ENCODE data around the gene KLHDC8B.
"Not testable (repeated sequence)": the region's sequence is repeated elsewhere in the genome, so short reads cannot be mapped to it uniquely, and the experiment has no call there.

The KLHDC8B gene

DNA sequence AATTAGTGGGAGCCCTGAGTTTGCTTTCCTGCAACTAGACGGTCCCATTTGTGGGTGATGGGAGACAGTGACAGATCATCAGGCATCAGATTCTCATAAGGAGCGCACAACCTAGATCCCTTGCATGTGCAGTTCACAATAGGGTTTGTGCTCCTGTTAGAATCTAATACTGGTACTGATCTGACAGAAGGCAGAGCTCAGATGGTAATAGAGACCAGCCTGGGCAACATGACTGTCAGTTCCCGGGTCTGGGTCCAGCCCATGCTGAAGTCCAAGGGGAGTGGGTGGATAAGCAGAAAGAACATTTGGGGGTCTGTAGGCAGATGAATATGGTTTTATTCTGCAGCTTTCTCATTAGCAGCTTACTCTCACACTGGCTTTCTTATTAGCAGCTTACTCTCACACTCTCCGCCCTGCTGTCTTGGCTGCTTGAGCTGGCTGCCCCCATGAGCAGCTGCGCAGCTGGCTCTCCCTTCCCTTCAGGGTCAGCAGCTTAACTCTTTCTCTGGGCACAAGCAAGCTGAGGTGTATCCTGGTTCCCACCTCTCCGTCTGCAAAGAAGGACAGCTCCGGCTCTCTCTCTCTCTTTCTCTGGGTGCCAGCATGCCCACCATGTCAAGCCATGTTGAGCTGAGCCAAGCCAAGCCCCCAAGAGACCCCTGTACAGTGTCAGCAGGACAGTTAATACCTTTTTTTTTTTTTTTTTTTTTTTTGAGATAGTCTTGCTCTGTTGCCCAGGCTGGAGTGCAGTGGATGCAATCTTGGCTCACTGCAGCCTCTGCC is 46.5 kb downstream of the KLHDC8B start:
- TF ChIP-seq, protein P1, sequence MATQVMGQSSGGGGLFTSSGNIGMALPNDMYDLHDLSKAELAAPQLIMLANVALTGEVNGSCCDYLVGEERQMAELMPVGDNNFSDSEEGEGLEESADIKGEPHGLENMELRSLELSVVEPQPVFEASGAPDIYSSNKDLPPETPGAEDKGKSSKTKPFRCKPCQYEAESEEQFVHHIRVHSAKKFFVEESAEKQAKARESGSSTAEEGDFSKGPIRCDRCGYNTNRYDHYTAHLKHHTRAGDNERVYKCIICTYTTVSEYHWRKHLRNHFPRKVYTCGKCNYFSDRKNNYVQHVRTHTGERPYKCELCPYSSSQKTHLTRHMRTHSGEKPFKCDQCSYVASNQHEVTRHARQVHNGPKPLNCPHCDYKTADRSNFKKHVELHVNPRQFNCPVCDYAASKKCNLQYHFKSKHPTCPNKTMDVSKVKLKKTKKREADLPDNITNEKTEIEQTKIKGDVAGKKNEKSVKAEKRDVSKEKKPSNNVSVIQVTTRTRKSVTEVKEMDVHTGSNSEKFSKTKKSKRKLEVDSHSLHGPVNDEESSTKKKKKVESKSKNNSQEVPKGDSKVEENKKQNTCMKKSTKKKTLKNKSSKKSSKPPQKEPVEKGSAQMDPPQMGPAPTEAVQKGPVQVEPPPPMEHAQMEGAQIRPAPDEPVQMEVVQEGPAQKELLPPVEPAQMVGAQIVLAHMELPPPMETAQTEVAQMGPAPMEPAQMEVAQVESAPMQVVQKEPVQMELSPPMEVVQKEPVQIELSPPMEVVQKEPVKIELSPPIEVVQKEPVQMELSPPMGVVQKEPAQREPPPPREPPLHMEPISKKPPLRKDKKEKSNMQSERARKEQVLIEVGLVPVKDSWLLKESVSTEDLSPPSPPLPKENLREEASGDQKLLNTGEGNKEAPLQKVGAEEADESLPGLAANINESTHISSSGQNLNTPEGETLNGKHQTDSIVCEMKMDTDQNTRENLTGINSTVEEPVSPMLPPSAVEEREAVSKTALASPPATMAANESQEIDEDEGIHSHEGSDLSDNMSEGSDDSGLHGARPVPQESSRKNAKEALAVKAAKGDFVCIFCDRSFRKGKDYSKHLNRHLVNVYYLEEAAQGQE (IDR thresholded peaks at IDR 0.05; ENCODE audit: insufficient replicate concordance, low read depth) = no peak
- TF ChIP-seq, protein P2, sequence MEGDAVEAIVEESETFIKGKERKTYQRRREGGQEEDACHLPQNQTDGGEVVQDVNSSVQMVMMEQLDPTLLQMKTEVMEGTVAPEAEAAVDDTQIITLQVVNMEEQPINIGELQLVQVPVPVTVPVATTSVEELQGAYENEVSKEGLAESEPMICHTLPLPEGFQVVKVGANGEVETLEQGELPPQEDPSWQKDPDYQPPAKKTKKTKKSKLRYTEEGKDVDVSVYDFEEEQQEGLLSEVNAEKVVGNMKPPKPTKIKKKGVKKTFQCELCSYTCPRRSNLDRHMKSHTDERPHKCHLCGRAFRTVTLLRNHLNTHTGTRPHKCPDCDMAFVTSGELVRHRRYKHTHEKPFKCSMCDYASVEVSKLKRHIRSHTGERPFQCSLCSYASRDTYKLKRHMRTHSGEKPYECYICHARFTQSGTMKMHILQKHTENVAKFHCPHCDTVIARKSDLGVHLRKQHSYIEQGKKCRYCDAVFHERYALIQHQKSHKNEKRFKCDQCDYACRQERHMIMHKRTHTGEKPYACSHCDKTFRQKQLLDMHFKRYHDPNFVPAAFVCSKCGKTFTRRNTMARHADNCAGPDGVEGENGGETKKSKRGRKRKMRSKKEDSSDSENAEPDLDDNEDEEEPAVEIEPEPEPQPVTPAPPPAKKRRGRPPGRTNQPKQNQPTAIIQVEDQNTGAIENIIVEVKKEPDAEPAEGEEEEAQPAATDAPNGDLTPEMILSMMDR (IDR thresholded peaks at IDR 0.05; ENCODE audit: insufficient read depth, low read length) = no peak
- TF ChIP-seq GABPA (IDR thresholded peaks at IDR 0.05; ENCODE audit: low read depth) = no peak
- no peak for DNase-seq (ENCODE audit: low read depth in 1 of 2, low spot score in 1 of 2)
- Histone ChIP-seq H3K4me3 (replicated peaks; ENCODE audit: insufficient read depth, low read length) (no peak overlapping the region), H3K27me3 (ENCODE audit: insufficient read depth, poor library complexity, severe bottlenecking) (no peaks in the 10 kb centered on the region), H3K27ac (replicated peaks) (peak overlapping the region; percentile 46)

DNA sequence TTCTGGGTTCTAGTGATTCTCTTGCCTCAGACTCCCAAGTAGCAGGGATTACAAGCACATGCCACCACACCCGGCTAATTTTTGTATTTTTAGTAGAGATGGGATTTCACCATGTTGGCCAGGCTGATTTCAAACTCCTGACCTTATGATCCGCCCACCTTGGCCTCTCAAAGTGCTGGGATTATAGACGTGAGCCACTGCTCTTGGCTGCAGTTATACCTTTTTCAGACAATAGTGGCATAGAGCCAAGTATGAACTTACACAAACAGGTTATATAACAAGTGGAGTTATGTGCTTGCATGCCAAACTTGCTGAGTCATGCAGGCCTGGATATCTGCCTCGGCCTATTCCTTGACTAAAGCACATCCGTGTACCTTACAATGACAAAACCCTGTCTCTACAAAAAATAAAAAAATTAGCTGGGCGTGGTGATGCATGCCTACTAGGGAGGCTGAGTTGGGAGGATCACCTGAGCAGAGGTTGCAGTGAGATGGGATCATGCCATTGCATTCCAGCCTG is 47.1 kb downstream of the KLHDC8B start:
- H3K27ac ChIP-seq (replicated peaks) = peak overlapping the region; percentile 46
- peak; percentile 25 to 75 for DNase-seq (ENCODE audit: low read depth in 1 of 2, low spot score in 1 of 2)
- H3K4me3 ChIP-seq (replicated peaks; ENCODE audit: insufficient read depth, low read length); H3K27me3 ChIP-seq (ENCODE audit: insufficient read depth, poor library complexity, severe bottlenecking): not testable (repeated sequence)

DNA sequence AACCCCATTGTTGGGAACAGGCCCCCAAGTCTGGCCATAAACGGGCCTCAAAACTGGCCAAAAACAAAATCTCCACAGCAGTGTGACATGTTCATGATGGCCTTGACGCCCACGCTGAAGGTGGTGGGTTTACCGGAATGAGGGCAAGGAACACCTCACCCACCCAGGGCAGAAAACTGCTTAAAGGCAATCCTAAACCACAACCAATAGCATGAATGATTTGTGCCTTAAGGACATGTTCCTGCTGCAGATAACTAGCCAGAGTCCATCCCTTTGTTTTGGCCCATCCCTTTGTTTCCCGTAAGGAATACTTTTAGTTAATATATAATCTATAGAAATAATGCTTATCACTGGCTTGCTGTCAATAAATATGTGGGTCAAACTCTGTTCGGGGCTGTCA is 47.7 kb downstream of the KLHDC8B start:
- Histone ChIP-seq H3K27ac (replicated peaks) (peak overlapping the region; percentile 46), H3K27me3 (ENCODE audit: insufficient read depth, poor library complexity, severe bottlenecking) (no peaks in the 10 kb centered on the region), H3K4me3 (replicated peaks; ENCODE audit: insufficient read depth, low read length) (no peak overlapping the region)
- TF ChIP-seq, protein P1 (IDR thresholded peaks at IDR 0.05; ENCODE audit: insufficient replicate concordance, low read depth) = no peak
- TF ChIP-seq SPI1 (IDR thresholded peaks at IDR 0.05; ENCODE audit: borderline replicate concordance, low read depth) = no peak
- no peak for TF ChIP-seq GABPA (IDR thresholded peaks at IDR 0.05; ENCODE audit: low read depth)
- TF ChIP-seq POLR2AphosphoS5 (IDR thresholded peaks at IDR 0.05; ENCODE audit: low read depth) = no peak
- TF ChIP-seq, protein P2 (IDR thresholded peaks at IDR 0.05; ENCODE audit: insufficient read depth, low read length) = no peak
- DNase-seq (ENCODE audit: low read depth in 1 of 2, low spot score in 1 of 2) = no peak

DNA sequence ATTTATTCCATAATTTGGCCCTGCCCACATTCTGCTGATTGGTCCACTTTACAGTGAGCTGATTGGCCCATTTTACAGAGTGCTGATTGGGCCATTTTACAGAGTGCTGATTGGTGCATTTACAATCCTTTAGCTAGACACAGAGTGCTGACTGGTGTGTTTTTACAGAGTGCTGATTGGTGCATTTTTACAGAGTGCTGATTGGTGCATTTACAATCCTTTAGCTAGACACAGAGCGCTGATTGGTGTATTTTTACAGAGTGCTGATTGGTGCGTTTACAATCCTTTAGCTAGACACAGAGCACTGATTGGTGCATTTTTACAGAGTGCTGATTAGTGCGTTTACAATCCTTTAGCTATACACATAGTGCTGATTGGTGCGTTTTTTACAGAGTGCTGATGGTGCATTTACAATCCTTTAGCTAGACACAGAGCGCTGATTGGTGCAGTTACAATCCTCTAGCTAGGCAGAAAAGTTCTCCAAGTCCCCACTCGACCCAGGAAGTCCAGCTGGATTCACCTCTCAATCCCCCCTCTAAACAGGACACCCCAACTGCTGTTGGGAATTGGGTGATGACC is 49.7 kb downstream of the KLHDC8B start:
- DNase-seq (ENCODE audit: low read depth in 1 of 2, low spot score in 1 of 2); H3K27me3 ChIP-seq (ENCODE audit: insufficient read depth, poor library complexity, severe bottlenecking); H3K27ac ChIP-seq (replicated peaks); H3K4me3 ChIP-seq (replicated peaks; ENCODE audit: insufficient read depth, low read length): not testable (repeated sequence)

DNA sequence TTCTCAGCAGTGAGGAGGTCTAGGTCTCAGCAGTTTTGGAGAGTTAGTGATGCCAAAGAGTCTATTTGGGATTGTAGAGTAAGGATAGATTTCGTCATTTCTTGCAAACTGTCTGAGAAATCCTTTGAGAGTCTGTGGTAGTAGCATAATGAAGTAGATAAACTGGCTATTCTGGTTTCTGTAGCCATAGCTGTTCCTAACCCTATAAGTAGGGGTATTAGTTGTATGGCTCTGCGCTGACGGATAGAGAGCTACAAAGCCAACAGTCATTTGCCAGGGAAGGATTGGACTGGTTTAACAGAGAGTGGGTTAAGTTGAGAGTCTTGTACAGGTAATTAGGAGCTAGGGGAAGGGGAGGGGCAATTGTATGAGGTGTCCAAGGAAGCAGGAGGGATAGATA is 50.6 kb downstream of the KLHDC8B start:
- no peak overlapping the region for H3K27ac ChIP-seq (replicated peaks)
- no peak for DNase-seq (ENCODE audit: low read depth in 1 of 2, low spot score in 1 of 2)
- no peaks in the 10 kb centered on the region for H3K27me3 ChIP-seq (ENCODE audit: insufficient read depth, poor library complexity, severe bottlenecking)
- TF ChIP-seq SPI1 (IDR thresholded peaks at IDR 0.05; ENCODE audit: borderline replicate concordance, low read depth) = no peak
- TF ChIP-seq, protein P1 (IDR thresholded peaks at IDR 0.05; ENCODE audit: insufficient replicate concordance, low read depth) = no peak
- TF ChIP-seq, protein P2 (IDR thresholded peaks at IDR 0.05; ENCODE audit: insufficient read depth, low read length) = no peak
- TF ChIP-seq GABPA (IDR thresholded peaks at IDR 0.05; ENCODE audit: low read depth) = no peak
- TF ChIP-seq POLR2AphosphoS5 (IDR thresholded peaks at IDR 0.05; ENCODE audit: low read depth) = no peak
- no peak overlapping the region for H3K4me3 ChIP-seq (replicated peaks; ENCODE audit: insufficient read depth, low read length)
